GM19467 (cell line): Measurements from ENCODE around the gene SERINC2.
"Not testable (repeated sequence)": the region's sequence is repeated elsewhere in the genome, so short reads cannot be mapped to it uniquely, and the experiment has no call there.

ENCODE experiments used
- ATAC-seq: cut with Tn5 transposase; IDR thresholded peaks from one replicate; pipeline ENCODE4 v1.9.1; 2021; ENCODE audit warnings: mild to moderate bottlenecking, moderate library complexity; ENCODE audit not compliant: unreplicated experiment

Gene SERINC2

DNA sequence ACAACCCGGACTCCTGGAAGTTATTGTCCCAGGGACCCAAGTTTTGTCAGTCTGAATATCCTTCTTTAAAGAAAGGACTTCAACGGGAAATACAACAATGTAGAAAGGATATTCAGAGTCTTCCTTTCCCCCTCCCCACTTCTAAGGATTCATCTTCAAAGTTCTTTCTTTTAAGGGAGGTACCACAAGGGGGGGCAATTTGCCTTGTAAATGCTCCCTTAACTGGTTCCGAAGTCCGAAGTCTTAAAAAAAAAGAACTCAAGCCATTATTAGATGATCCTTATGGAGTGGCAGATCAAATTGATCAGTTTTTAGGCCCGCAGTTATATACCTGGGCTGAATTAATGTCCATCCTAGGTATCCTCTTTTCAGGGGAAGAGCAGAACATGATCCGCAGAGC is 47.0 kb downstream of the SERINC2 start:
- no peak for ATAC-seq

DNA sequence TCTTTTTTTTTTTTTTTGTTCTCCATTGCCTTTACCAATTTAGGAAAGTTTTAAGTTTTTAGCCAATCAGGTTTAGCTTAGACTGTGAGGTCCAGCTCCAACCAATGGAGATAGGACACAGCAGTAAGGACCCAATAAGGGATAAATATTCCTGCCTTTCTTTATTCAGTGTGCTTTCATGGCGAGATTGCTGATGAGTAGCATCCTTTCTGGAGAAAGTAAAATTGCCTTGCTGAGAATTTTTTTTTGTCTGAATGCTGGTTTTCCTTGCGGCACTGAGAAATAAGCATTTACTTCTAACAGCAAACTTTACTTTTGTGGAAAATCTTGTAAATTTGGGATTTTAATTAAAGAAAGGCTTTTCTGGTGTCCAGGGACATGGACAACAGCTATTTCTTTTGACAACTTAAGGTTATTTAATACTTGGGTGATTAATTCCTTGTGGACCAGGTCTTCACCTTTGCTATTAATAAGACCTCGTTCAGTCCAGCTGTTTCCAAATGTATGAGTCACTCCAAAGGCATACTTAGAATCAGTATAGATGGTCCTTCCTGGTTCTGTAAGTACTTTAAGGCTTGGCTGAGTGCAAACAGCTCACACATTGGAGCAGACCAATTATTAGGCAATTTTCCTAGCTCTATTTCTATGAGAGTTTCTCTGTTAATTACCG is 54.1 kb downstream of the SERINC2 start:
- ATAC-seq: no peak

GRCh38 chr1:31470794-31471315 is 57.8 kb downstream of the SERINC2 start:
- ATAC-seq: no peak

GRCh38 chr1:31471452-31472313 is 58.7 kb downstream of the SERINC2 start:
- not testable (repeated sequence) for ATAC-seq

GRCh38 chr1:31472314-31472651 is 59.3 kb downstream of the SERINC2 start:
- not testable (repeated sequence) for ATAC-seq

- ATAC-seq: not testable (repeated sequence)
Measured at GRCh38 chr1:31472673-31473072, 59.7 kb downstream of the SERINC2 start.

DNA sequence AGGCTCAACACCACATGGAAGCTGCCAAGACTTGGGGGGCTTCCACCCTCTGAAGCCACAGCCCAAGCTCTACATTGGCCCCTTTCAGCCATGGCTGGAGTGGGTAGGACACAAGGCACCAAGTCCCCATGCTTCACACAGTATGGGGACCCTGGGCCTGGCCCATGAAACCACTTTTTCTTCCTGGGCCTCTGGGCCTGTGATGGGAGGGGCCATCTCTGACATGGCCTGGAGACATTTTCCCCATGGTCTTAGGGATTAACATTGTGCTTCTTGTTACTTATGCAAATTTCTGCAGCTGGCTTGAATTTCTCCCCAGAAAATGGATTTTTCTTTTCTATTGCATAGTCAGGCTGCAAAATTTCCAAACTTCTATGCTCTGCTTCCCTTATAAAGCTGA is 60.5 kb downstream of the SERINC2 start:
- ATAC-seq: not testable (repeated sequence)

GRCh38 chr1:31474567-31474966 is 61.6 kb downstream of the SERINC2 start:
- ATAC-seq: not testable (repeated sequence)

DNA sequence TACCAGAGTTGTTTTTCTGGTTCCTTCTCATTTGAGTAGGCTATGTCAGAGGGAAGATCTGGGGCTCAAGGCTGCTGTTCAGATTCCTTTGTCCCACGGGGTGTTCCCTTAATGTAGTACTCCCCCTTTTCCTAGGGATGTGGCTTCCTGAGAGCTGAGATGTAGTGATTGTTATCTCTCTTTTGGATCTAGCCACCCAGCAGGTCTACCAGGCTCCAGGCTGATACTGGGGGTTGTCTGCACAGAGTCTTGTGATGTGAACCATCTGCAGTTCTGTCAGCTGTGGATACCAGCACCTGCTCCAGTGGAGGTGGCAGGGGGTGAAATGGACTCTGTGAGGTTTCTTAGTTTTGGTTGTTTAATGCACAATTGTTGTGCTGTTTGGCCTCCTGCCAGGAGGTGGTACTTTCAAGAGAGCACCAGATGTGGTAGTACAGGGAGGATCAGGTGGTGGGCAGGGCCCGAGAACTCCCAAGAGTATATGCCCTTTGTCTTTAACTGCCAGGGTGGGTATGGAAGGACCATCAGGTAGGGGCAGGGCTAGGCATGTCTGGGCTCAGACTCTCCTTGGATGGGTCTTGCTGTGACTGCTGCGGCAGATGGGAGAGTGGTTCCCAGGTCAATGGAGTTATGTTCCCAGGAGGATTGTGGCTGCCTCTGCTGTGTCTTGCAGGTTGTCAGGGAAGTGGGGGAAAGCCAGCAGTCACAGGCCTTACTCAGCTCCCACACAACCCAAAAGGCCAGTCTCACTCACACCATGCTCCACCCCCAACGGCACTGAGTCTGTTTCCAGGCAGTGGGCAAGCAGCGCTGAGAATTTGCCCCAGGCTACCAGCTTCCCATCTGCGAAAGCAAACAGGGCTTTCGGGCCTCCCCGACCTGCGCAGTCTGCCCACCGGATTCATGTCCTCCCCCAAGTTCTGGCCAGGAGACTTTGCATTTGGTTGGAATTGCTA is 64.2 kb downstream of the SERINC2 start:
- no peak for ATAC-seq

DNA sequence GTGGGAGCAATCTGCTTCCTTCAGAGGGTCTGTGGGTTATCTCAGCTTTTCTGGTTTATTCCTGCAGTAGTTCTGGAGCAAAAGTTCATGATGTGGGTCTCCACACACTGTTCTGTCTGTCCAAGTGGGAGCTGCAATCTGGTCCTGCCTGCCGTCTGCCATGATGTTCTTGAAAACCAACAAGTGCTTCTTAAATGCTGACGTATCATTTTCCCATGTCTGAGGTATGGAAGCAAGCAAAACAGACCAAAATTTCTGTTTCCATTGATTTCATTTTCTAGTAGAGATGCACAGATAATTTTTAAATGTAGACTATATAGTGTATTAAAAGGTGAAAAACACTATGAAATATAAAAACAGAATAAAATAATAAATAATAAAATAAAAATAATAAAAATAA is 65.2 kb downstream of the SERINC2 start:
- ATAC-seq: no peak

DNA sequence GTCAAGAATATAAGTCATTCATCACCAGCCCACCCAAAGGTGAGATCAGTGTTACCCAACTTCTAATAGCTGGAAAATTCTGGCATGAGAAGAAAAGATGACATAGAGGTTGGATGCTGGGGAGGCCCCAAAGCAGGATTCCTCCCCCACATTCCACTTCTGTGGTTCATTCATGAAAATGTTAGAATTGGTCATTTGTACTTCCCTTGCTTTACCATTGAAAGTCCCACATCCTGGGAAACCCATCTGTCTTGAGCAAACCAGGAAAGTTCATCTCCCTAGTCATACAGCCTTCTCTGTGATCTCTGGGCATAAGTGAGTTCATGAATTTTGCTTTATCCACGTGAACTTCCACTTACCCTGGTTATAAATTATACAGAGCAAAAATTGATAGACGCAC is 66.8 kb downstream of the SERINC2 start:
- no peak for ATAC-seq

- ATAC-seq: not testable (repeated sequence)
Measured at GRCh38 chr1:31480426-31480825, 67.4 kb downstream of the SERINC2 start.

- ATAC-seq: no peak
Measured at GRCh38 chr1:31482482-31483011, 69.5 kb downstream of the SERINC2 start.

- peak; percentile 53 for ATAC-seq
Measured at GRCh38 chr1:31483012-31483946, 70.3 kb downstream of the SERINC2 start.
